Mesodermal cell (in vitro differentiated cells): ENCODE results near the gene ZNF432.

Experiments
- H3K27ac ChIP-seq: 2 replicates; pipeline ENCODE4 v1.7.0; 2013; ENCODE audit warnings: mild to moderate bottlenecking, low read depth, low read length, moderate library complexity; ENCODE audit not compliant: severe bottlenecking
- H3K36me3 ChIP-seq: 2 replicates; pipeline ENCODE4 v1.7.1; 2013; ENCODE audit warnings: mild to moderate bottlenecking, low read length, moderate library complexity; ENCODE audit not compliant: control insufficient read depth, insufficient read depth
- H3K4me1 ChIP-seq: one replicate; pipeline ENCODE4 v1.7.1; 2013; ENCODE audit warnings: mild to moderate bottlenecking, low read length; ENCODE audit not compliant: insufficient read depth, control insufficient read depth, poor library complexity, severe bottlenecking
- H3K4me3 ChIP-seq: 2 replicates; pipeline ENCODE4 v1.7.0; 2013; ENCODE audit warnings: low read length, control low read depth, mild to moderate bottlenecking; ENCODE audit not compliant: insufficient read depth, poor library complexity, severe bottlenecking; ENCODE audit errors: extremely low read depth
- H3K9me3 ChIP-seq: 2 replicates; pipeline ENCODE4 v1.7.1; 2013; ENCODE audit warnings: mild to moderate bottlenecking, low read length, moderate library complexity; ENCODE audit not compliant: control insufficient read depth
- WGBS, 2 experiments: methylation state at CpG; one replicate each; pipeline ENCODE4 v1.1.5; 2013; ENCODE audit warnings: missing lambda C conversion rate in 2 of 2; ENCODE audit not compliant: insufficient coverage in 2 of 2; 5-methylcytosine and 5-hydroxymethylcytosine counted together

ZNF432 gene

DNA sequence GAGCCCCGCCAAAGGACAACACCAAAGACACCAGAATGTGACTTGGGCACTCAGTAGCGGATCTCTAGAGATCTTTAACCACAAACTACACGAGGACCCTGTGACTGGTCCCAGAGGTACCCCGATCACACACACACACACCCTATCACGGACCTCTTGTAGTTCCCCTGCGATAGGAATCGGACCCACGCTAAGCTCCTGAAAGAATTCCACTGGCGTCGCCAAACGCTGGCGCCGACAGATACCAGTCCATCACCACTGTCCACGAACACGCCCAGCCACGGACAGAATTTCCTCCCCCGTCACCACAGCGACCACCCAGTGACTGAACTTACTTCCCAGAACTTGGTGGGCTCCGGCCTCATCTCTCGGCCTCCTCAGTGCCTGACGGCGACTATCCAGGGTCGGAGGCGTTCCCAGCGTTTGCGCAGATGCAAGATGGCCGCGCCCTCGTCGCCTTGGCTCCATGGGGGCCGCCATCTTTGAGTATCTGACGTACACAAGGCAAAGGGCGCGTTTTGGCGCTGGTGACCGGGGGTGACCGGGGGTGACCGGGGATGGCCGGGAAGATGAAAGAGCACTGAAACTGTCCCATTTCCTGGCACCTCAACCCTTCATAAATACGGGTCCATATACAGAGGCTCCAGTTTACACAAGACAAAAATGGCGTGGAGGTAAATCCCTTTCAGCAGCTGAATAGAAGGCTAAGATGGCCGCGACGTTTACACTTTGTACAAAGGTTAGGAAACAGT, 40.7 kb downstream of the ZNF432 start, which contains the start of gene ZNF615:
ZNF615 (minus strand) TSS at position 406 of the 752 bp plus-strand sequence. CDS start 4,500 bp downstream, outside the sequence.
- 4 to 6% methylated on average over 34 to 39 of the region's 44 CpGs for WGBS, 2 experiments
- H3K27ac ChIP-seq, result peak within 1 kb of the TSS; percentile 76
- H3K9me3 ChIP-seq, result peaks cover 31% of the 10 kb centered on the region

DNA sequence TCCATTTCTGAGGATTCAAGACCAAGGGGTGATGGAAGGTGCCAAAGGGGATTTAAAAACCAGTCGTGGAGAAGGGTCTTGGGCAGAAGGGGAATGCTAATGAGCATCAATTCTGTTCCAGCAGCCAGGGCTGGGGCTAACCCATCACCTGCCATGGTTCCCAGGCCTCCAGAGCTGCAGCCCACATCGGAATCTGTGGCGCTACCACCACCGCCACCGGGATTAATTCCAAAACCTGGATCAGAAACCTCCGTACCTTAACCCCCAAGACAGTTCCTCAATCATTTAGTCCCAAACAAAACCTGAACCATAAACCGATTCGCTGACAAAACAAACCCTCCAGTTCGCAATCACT, 41.2 kb downstream of the ZNF432 start:
- H3K4me3 ChIP-seq, result peak overlapping the region; percentile 77
- 23 to 29% methylated on average over 9 of the region's 9 CpGs for WGBS, 2 experiments
- peaks cover 30% of the 10 kb centered on the region for H3K36me3 ChIP-seq
- peak overlapping the region; percentile 76 for H3K27ac ChIP-seq
- H3K9me3 ChIP-seq, result peaks cover 28% of the 10 kb centered on the region
- H3K4me1 ChIP-seq, result no peaks in the 10 kb centered on the region

More for the DNA sequence above, 40.7 kb downstream of the ZNF432 start, which contains the start of gene ZNF615:
- H3K4me3 ChIP-seq, result peak within 1 kb of the TSS; percentile 77
- H3K4me1 ChIP-seq, result no peaks in the 10 kb centered on the region
- H3K36me3 ChIP-seq, result peaks cover 30% of the 10 kb centered on the region

DNA sequence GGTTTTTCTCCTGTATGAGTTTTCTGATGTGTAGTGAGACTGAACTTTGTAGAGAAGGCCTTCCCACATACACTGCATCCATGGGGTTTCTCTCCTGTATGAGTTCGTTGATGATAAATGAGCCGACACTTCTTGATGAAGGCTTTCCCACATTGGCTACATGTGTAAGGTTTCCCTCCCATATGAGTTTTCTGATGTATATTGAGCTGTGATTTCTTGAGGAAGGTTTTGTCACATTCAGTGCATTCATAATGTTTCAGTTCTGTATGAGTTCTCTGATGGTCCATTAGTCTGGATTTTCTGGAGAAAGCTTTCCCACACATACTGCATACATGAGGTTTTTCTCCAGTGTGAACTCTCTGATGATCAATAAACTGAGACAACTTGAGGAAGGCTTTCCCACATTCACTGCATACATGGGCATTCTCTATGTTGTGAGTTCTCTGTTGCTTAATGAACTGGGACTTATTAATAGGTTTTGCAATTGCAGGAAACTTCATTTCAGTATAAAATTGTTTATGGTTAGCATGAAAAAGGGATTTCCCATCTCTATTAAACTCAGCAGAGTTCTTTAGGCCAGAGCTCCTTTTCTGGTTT, 54.5 kb downstream of the ZNF432 start:
- no CpG with 5 or more reads among the region's 2 CpGs for WGBS, 2 experiments
- Histone ChIP-seq H3K4me3 (no peak overlapping the region), H3K4me1 (no peaks in the 10 kb centered on the region), H3K36me3 (peaks cover 66% of the 10 kb centered on the region), H3K9me3 (peaks cover 73% of the 10 kb centered on the region), H3K27ac (no peak overlapping the region)

DNA sequence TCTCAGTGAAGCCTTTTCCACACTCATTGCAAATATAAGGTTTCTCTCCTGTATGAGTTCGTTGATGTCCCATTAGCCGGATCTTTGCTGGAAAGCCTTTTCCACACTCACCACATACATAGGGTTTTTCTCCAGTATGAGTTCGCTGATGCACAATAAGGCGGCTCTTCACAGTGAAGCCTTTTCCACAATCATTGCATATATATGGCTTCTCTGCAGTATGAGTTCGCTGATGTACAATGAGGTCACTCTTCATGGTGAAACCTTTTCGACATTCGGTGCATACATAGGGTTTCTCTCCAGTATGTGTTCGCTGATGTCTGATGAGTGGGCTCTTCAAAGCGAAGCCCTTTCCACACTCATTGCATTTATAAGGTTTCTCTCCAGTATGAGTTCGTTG, 55.2 kb downstream of the ZNF432 start:
- H3K36me3 ChIP-seq, result peaks cover 59% of the 10 kb centered on the region
- no peak overlapping the region for H3K4me3 ChIP-seq
- WGBS, 2 experiments, result 92 to 97% methylated on average over 6 to 9 of the region's 10 CpGs
- no peaks in the 10 kb centered on the region for H3K4me1 ChIP-seq
- no peak overlapping the region for H3K27ac ChIP-seq
- H3K9me3 ChIP-seq, result peaks cover 76% of the 10 kb centered on the region

- Histone ChIP-seq H3K4me1 (no peaks in the 10 kb centered on the region), H3K9me3 (peaks cover 52% of the 10 kb centered on the region), H3K27ac (peak within 1 kb of the TSS; percentile 33), H3K36me3 (no peaks in the 10 kb centered on the region), H3K4me3 (peak within 1 kb of the TSS; percentile 92)
- 10 to 21% methylated on average over 28 to 29 of the region's 33 CpGs for WGBS, 2 experiments
Observed at GRCh38 chr19:51986309-51987291, 62.0 kb downstream of the ZNF432 start, which contains the start of gene ZNF350. Gene ZNF350 (minus strand): TSS chr19:51986840. CDS start chr19:51974360, 12,480 bp downstream.

DNA sequence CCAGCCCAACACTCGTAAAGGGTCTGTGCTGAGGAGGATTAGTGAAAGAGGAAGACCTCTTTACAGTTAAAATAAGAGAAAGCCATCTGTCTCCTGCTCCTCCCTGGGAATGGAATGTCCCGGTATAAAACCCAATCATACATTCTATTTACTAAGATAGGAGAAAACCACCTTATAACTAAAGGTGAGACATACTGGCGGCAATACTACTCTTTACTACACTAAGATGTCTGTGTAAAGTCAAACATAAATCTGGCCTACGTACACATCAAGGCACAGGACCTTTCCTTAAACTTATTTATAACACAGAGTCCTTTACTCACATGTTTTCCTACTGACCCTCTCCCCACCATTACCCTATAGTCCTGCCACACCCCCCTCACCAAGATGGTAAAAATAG, 65.3 kb downstream of the ZNF432 start:
- H3K27ac ChIP-seq, result no peak overlapping the region
- H3K4me1 ChIP-seq, result no peaks in the 10 kb centered on the region
- peaks cover 58% of the 10 kb centered on the region for H3K9me3 ChIP-seq
- peaks cover 3% of the 10 kb centered on the region for H3K36me3 ChIP-seq
- no CpG with 5 or more reads among the region's 4 CpGs for WGBS, 2 experiments
- H3K4me3 ChIP-seq, result no peak overlapping the region
